Measurements from ENCODE around the gene KCNIP1. TPM values are rescaled to one million over a fixed set of nuclear protein-coding genes. Genes with fewer than 3 reads are reported as not detected.

KCNIP1 gene
- total and polyA plus RNA-seq, 2 of the 13 experiments (the other 11 are each of a cell fraction or from before 2014, with no cell fraction given): not detected

DNA sequence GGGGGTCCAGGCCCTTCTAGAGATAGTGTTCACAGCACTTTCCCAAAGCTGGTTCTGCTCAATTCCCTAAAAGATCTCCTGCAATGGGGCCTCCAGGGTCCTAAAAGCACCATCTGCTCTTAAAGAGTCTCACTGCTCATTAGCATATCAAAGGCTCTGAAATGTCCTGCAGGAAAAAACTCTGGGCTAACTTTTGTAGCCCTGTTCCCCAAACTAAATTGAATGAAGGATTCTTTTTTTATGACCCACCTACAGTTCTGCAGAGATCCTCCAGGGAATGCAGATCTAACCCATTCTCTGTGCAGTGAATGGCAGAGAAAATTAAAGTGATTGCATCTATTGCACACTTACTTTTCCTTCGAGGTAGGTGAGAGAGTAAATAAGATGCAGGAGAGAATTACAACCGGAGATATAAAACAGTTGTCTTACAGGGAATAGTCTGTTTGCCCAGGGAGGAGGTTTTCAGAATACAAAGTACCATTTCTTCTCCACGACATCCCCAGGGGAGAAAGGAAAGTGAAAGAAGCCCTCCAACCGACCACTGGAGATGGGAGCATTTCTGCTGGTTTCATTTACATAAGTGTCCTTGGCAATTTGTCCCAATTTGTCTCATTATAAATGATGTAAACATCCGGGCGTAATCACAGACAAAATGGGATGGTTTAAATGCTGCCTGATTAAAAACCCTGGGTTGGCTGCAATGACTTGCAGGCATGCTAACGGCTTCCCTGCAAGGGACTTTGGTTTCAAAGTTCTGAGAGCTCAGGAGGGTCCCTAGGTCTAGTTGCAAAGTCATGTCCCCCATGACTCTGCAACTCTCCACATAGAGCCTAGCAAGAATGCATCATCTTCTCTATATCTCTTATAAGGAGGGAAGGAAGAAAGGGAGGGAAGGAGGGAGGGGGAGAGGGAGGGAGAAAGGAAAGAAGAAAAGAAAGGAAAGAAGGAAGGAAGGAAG, 114.0 kb downstream of the KCNIP1 start:
- H3K4me1 ChIP-seq (ENCODE audit: insufficient read depth, low read length): no peaks in the 10 kb centered on the region
- TF ChIP-seq ZNF274 (CRISPR knock-in tag; IDR thresholded peaks at IDR 0.05): no peak
- TF ChIP-seq ZNF317 (CRISPR knock-in tag; IDR thresholded peaks at IDR 0.05): no peak
- TF ChIP-seq, protein P1, sequence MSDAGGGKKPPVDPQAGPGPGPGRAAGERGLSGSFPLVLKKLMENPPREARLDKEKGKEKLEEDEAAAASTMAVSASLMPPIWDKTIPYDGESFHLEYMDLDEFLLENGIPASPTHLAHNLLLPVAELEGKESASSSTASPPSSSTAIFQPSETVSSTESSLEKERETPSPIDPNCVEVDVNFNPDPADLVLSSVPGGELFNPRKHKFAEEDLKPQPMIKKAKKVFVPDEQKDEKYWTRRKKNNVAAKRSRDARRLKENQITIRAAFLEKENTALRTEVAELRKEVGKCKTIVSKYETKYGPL (CRISPR knock-in tag; IDR thresholded peaks at IDR 0.05): no peak
- no peak for TF ChIP-seq SIX1 (CRISPR knock-in tag; IDR thresholded peaks at IDR 0.05; ENCODE audit: borderline replicate concordance)
- no peak for TF ChIP-seq MIXL1 (CRISPR knock-in tag; IDR thresholded peaks at IDR 0.05)
- TF ChIP-seq ZNF124 (CRISPR knock-in tag; IDR thresholded peaks at IDR 0.05): no peak
- TF ChIP-seq, protein P2, sequence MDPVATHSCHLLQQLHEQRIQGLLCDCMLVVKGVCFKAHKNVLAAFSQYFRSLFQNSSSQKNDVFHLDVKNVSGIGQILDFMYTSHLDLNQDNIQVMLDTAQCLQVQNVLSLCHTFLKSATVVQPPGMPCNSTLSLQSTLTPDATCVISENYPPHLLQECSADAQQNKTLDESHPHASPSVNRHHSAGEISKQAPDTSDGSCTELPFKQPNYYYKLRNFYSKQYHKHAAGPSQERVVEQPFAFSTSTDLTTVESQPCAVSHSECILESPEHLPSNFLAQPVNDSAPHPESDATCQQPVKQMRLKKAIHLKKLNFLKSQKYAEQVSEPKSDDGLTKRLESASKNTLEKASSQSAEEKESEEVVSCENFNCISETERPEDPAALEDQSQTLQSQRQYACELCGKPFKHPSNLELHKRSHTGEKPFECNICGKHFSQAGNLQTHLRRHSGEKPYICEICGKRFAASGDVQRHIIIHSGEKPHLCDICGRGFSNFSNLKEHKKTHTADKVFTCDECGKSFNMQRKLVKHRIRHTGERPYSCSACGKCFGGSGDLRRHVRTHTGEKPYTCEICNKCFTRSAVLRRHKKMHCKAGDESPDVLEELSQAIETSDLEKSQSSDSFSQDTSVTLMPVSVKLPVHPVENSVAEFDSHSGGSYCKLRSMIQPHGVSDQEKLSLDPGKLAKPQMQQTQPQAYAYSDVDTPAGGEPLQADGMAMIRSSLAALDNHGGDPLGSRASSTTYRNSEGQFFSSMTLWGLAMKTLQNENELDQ (CRISPR knock-in tag; IDR thresholded peaks at IDR 0.05; ENCODE audit: borderline replicate concordance): no peak
- TF ChIP-seq, protein P3, sequence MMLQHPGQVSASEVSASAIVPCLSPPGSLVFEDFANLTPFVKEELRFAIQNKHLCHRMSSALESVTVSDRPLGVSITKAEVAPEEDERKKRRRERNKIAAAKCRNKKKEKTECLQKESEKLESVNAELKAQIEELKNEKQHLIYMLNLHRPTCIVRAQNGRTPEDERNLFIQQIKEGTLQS (CRISPR knock-in tag; IDR thresholded peaks at IDR 0.05): no peak
- no peak for TF ChIP-seq DR1 (CRISPR knock-in tag; IDR thresholded peaks at IDR 0.05)
- TF ChIP-seq, protein P4, sequence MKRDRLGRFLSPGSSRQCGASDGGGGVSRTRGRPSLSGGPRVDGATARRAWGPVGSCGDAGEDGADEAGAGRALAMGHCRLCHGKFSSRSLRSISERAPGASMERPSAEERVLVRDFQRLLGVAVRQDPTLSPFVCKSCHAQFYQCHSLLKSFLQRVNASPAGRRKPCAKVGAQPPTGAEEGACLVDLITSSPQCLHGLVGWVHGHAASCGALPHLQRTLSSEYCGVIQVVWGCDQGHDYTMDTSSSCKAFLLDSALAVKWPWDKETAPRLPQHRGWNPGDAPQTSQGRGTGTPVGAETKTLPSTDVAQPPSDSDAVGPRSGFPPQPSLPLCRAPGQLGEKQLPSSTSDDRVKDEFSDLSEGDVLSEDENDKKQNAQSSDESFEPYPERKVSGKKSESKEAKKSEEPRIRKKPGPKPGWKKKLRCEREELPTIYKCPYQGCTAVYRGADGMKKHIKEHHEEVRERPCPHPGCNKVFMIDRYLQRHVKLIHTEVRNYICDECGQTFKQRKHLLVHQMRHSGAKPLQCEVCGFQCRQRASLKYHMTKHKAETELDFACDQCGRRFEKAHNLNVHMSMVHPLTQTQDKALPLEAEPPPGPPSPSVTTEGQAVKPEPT (CRISPR knock-in tag; IDR thresholded peaks at IDR 0.05; ENCODE audit: low read depth): no peak
- TF ChIP-seq KDM1A (CRISPR knock-in tag; IDR thresholded peaks at IDR 0.05): no peak
- TF ChIP-seq ZNF614 (CRISPR knock-in tag; IDR thresholded peaks at IDR 0.05; ENCODE audit: borderline replicate concordance): no peak
- under 1% methylated on average over 7 of the region's 7 CpGs for WGBS (ENCODE audit: low lambda C conversion rate)
- H3K4me2 ChIP-seq (ENCODE audit: low read depth, low read length): no peak overlapping the region
- H3K9me3 ChIP-seq (ENCODE audit: low read length): no peaks in the 10 kb centered on the region
- in situ Hi-C loops (cut with HindIII; ENCODE audit: extremely low pct_ligation_motif_present, low pct_unique_long_range_greater_than_20kb) (no loop called here), intact Hi-C loops (cut with micrococcal nuclease; ENCODE audit: unreplicated experiment) (no loop called here)
- H3K4me3 ChIP-seq (replicated peaks in 1 of 3; ENCODE audit: insufficient read depth in 1 of 3, low read depth in 2 of 3, low read length in 3 of 3): no peak overlapping the region
- ChIA-PET CTCF (ENCODE audit: low intra/inter-chr PET ratio, low total read pairs) (no interaction called here), POLR2A (no interaction called here)
- BruUV-seq (replicated peaks): no TSS peak
- no peaks in the 10 kb centered on the region for H3K79me2 ChIP-seq (ENCODE audit: insufficient read depth, low read length)
- H4K20me1 ChIP-seq (ENCODE audit: insufficient read depth, low read length): no peaks in the 10 kb centered on the region
- no peak overlapping the region for H3K9ac ChIP-seq (ENCODE audit: insufficient read depth, low read depth, low read length)
- DNase-seq (ENCODE audit: low spot score): no peak
- no peaks in the 10 kb centered on the region for H3K36me3 ChIP-seq (replicated peaks in 1 of 2; ENCODE audit: control insufficient read depth in 1 of 2, insufficient read depth in 2 of 2, low read length in 2 of 2)
- no peak for ATAC-seq
- no peak for FAIRE-seq
- H3K27me3 ChIP-seq (ENCODE audit: control insufficient read depth in 1 of 2, insufficient read depth in 2 of 2, low read length in 2 of 2): peaks cover 0 to 10% of the 10 kb centered on the region in 2 experiments; a peak in 1 of 5 replicates
- H3K27ac ChIP-seq (ENCODE audit: extremely low read length, insufficient read depth, low read length): no peak overlapping the region
- no peak overlapping the region for H2AFZ ChIP-seq (ENCODE audit: low read length)

All from HepG2 (cell line).